ENCODE results near the gene ZNF343. TPM values are rescaled to one million over a fixed set of nuclear protein-coding genes. Genes with fewer than 3 reads are reported as not detected.

The ZNF343 gene
- total RNA-seq, 1 donor from 2014 or later, result 12.5 TPM

GRCh38 chr20:2449386-2449785 lies 59.3 kb downstream of the ZNF343 start:
- Histone ChIP-seq H3K36me3 (ENCODE audit: control insufficient read depth in 3 of 3, insufficient read depth in 3 of 3, low read length in 3 of 3) (no peaks in the 10 kb centered on the region), H3K4me1 (ENCODE audit: control insufficient read depth in 3 of 3, insufficient read depth in 3 of 3, low read length in 3 of 3) (no peaks in the 10 kb centered on the region), H3K27ac (ENCODE audit: low read depth, low read length) (no peak overlapping the region), H3K27me3 (ENCODE audit: control insufficient read depth in 3 of 3, insufficient read depth in 3 of 3, low read length in 3 of 3) (no peaks in the 10 kb centered on the region), H3K4me3 (ENCODE audit: low read length in 3 of 3) (no peak overlapping the region), H3K9ac (ENCODE audit: low read depth in 1 of 3, low read length in 3 of 3) (no peak overlapping the region), H3K9me3 (ENCODE audit: control insufficient read depth in 3 of 3, low read length in 3 of 3) (no peaks in the 10 kb centered on the region)

GRCh38 chr20:2446845-2447244 lies 61.9 kb downstream of the ZNF343 start:
- Histone ChIP-seq H3K27me3 (ENCODE audit: control insufficient read depth in 3 of 3, insufficient read depth in 3 of 3, low read length in 3 of 3) (no peaks in the 10 kb centered on the region), H3K4me3 (ENCODE audit: low read length in 3 of 3) (no peak overlapping the region), H3K4me1 (ENCODE audit: control insufficient read depth in 3 of 3, insufficient read depth in 3 of 3, low read length in 3 of 3) (no peaks in the 10 kb centered on the region), H3K9me3 (ENCODE audit: control insufficient read depth in 3 of 3, low read length in 3 of 3) (no peaks in the 10 kb centered on the region), H3K9ac (ENCODE audit: low read depth in 1 of 3, low read length in 3 of 3) (no peak overlapping the region), H3K36me3 (ENCODE audit: control insufficient read depth in 3 of 3, insufficient read depth in 3 of 3, low read length in 3 of 3) (no peaks in the 10 kb centered on the region), H3K27ac (ENCODE audit: low read depth, low read length) (no peak overlapping the region)

Small RNA genes within 50 kb of the gene (small RNA-seq; reads per million reads assigned to genes)
- not detected for gene RF00019

Other genes starting within 250 kb of the ZNF343 start
- gene TGM3, start 212.9 kb downstream of the ZNF343 start, total RNA-seq, result under 0.01 TPM
- gene TGM6, start 128.0 kb downstream of the ZNF343 start, total RNA-seq, result not detected
- gene SNRPB, start 38.1 kb downstream of the ZNF343 start, total RNA-seq, result 86.1 TPM
- not detected for gene TMC2, start 27.7 kb upstream of the ZNF343 start, total RNA-seq
- gene NOP56, start 143.7 kb upstream of the ZNF343 start, total RNA-seq, result 103 TPM
- 156 TPM for gene IDH3B, start 155.3 kb upstream of the ZNF343 start, total RNA-seq
- 2.6 TPM for gene EBF4, start 183.9 kb upstream of the ZNF343 start, total RNA-seq

All from skeletal muscle tissue (tissue), 5 donors.